ENCODE data around the gene EML2.
"Not testable (repeated sequence)": the region's sequence is repeated elsewhere in the genome, so short reads cannot be mapped to it uniquely, and the experiment has no call there.

Gene EML2

DNA sequence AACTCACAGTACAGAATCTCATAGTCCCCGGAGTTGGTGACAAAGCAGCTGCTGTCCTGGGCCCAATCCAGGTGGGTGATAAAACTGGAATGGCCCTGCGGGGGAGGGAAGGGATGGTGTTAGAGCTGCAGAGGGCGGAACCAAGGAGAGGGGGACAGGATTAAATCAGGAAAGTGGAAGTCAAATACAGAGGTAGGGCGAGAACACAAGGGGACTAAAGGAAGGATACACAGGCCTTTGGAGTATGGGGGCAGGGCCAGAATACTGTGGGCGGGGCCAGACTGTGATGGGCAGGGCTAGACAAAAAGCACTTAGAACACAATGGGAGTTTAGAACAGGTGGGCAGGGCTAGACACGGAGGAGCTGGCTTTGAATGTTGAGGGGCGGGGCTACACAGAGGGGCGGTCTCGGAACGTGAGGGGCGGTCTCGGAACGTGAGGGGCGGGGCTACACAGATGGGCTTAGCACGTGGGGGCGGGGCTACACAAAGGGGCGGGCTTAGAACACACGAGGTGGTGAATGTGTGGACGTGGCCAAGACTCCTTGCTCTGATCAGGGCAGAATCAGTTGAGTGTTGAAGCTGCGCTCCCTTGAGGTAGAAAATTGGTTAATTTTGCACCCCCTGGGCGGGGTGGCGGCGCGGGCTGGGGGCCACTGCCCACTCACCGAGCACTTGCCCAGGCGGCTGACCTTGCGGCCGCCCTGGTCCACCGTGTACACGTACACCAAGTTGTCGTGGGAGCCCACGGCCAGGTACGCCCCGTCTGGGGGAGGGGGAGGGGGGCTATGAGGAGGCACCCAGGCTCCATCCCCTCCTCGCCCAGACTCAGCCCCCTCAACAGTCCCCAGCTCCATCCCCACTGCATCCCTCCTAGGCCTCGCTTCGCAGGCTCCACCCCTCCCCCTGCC lies 23.1 kb downstream of the EML2 start:
- peak in 3 of 4 experiments; percentile 20 to 48 (median 43) for DNase-seq

DNA sequence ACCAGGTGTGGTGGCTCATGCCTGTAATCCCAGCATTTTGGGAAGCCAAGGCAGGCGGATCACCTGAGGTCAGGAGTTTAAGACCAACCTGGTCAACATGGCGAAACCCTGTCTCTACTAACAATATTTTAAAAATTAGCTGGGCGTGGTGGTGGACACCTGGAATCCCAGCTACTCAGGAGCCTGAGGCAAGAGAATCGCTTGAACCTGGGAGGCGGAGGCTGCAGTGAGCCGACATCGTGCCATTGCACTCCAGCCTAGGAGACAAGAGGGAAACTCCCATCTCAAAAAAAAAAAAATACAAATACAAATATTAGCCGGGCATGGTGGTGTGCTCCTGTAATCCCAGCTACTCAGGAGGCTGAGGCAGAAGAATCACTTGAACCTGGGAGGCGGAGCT lies 24.1 kb downstream of the EML2 start:
- DNase-seq, result not testable (repeated sequence)

DNA sequence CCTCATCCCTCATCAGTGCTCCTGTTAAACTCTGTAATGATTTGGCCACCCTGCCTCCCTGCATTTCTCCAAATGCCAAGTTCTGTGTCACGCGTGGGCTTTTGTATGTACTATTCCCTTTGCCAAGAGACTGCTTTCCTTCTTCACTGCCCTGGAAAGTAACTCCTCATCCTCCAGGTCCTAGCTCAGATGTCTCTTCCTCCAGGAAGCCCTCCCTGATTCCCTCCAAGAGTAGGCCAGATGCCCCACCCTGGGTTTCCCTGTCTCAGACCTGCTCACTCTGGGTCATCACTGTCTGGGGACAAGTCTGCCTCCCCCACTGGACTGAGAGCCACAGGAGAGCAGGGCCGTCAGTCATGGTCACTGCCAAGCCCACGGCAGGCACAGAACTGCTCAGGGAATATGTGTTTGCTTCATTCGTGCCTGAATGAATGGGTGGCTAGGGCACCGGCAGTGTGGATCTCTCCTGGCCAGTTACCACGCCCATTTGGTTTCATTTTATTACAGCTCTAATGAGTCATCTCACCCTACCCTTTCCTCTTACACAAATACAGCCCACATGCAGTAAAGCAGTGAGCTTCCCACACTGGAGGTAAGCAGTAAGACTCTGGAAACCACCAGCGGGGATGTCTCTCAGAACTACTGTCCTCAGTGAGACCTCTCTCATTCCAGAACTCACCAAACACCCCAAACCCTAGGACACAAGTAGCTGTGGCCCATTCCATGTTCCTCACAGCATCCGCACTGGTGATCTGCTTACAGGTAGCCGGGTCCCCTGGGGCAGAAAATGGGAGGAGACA lies 25.1 kb downstream of the EML2 start:
- DNase-seq, result no peak

DNA sequence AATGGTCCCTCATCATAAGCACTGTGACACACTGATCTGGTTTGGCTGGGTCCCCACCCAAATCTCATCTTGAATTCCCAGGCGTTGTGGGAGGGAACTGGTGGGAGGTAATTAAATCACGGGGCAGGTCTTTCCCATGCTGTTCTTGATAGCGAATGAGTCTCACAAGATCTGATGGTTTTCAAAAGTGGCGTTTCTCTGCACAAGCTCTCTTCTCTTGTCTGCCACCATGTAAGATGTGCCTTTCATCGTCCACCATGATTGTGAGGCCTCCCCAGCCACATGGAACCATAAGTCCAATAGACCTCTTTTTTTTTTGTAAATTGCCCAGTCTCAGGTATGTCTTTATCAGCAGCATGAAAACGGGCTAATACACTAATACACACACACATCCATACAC lies 30.2 kb downstream of the EML2 start:
- DNase-seq, result no peak

DNA sequence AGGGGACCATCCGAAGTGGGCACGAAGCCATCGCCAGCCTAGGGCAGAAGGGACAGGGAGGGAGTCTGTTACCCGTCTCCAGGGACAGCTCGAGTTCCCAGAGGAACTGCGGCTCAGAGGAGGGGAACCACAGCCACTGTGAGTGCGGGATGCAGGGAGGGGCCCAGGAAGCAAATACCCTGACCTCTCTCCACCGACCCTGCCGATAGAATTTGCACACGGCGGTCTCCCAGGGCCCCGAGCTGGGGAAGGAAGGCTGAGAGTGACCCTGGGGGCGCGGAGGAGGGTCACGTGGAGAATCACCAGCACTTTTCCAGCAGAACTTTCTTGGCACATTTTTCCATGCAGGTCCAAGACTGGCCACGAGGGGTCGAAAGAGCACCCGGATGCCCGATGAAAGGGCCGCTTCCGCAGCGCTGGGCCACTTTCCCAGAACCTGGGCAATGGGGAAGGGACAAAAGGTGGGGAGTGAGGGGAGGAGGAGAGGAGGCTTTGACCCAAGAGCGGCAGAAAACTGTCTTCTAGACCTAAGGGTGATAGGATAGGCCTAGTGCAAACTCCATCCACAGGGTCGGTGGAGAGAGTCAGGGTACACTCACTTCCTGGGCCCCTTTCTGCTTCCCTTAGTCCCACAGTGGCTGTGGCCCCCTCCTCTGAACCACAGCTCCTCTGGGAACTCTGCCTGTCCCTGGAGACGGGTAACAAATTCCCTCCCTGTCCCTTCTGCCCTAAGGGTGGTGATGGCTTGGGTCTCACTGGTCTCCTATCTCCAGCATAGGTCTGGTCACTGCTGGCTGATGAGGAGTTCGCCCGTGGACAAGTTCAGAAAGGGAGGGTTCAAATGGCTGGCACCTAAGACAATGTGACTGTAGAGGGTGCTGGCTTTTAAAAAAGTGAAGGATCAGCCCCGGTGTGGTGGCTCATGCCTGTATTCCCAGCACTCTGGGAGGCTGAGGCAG lies 31.8 kb downstream of the EML2 start:
- DNase-seq, result peak in 3 of 4 experiments; percentile 10 to 26 (median 15)

DNA sequence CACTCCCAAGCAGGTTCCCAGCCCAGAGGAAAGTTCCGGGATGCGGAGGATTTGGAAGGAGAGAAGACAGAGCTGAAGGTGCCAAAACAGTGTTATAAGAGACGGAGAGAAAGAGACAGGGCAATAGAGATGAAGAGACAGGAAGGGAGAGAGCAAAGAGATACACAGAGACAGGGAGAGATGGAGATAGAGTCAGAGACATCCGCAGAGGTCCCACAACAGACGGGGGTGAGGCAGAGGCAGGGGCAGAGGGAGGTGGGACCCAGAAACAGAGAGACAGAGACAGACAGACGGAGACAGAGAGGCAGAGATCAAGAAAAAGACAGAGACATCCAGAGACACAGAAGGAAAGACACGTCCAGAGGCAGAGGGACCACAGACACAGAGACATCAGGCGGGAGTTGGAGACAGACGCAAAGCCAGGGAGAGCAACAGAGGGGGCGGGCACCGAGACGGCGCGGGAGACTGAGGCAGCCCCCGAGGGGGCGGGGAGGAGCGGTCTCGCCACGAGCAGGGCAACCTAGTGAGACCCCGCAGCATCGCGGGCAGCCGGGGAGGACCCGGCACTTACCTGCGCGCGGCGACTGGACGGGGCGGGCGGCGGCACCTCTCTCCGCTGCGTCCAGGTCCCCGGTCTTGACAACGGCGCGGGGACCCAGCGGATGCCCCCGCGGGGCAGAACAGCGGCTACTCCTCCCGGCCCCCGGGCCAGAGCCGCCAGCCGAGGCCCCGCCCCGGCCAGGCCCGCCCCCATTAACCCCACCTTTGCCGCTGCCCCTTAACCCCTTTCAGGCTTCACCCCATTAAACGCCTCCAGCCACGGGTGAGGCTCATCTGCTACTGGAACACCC lies 37.4 kb downstream of the EML2 start, which contains the start of gene GPR4:
GPR4 (minus strand) TSS at position 689 of the 851 bp plus-strand sequence. CDS start 10,346 bp downstream, outside the sequence.
- DNase-seq, result no peak

DNA sequence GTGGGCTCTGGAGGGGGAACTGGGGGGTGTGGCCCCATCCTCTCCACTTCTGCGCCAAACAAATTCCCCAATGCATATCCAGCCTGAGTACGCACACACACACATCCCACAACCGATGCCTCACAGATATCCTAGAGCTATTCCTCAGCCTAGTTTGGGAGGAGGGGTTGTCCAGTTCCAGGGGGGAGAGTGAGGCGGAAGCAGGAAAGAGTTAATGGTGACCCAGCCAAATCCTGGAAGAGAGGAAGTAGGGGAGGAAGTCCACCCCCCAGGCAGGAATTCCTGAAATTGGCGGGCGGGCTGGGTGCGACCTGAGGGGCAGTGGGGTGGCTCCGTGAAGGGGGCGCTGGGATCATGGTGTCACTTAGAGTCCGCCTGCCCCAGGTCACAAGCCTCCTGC lies 38.1 kb downstream of the EML2 start:
- no peak for DNase-seq

DNA sequence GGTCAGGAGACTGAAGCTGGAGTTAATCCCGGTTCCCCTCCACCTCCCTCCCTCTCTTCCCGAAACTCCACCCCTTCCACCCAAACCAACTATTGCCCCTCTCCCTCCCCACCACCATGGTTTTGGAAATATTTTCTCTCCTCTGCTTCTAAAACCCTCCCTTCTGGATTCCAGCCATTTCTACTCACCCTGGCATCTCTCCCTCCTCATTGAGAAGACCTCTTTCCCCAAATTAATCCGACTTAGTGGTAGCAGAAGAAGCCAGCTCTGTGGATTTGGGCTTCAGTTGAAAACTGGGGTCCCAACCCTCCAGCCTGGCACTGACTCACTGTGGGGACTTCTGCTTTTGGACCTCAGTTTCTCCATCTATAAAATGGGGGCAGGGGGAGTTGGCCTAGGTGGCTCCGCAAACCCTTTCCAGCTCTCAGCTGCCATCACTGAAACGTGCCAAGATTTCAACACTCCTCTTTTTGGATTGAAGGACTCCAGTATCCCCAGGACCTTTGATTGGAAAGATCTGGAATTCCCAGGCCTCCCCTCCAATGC lies 38.8 kb downstream of the EML2 start:
- no peak for DNase-seq

DNA sequence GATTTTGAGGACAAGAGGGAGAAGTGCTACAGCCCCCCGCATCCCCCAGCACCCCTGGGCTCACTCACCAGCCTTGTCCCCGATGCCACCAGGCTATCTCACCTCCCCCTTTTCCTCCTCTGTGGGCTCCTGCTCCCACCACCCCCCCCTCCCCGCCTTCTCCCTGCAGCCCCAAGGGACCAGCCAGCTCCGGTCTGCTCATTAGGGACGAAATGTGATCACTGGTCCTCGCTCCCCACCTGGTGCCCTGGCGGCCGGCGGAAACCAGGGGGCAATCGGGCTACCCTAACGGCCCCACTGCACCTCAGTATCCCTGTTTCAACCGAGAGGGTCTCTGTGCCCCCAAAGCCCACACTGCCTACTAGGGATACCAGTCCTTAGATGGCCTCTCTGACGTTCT lies 39.9 kb downstream of the EML2 start:
- no peak for DNase-seq

DNA sequence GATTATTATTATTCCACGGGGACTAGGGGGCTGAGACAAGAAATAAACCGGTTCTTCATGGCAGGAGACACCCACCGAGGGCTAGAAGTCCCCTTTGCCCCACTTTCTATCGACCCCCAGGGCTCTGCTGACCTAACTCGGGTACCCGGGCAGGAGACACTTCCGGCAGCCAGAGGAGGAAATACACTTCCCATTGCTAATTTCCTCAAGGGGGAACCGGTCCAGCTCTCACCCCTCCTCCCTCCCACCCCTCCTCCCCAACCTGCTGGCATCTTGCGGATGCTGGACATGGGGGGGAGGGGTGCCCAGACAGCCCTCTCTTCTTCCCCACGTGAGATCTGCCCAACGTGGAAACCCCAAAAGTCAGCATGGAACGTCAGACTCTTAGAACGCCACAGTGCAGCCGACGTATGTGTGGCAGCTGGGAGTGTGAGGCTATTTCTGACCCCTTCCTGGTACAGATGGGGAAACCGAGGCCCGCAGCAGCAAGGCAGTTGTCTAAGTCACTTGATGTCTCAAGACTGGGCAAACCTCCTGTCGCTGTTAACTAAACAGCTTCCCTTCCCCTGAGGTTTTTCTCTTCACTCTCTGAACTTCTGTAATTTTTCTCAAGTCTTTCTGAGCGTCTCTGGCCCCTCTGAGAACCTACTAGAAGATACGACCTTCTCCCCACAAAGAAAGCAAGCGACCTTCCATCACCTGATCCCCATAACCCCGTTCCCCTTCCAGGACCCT lies 40.8 kb downstream of the EML2 start:
- no peak for DNase-seq

DNA sequence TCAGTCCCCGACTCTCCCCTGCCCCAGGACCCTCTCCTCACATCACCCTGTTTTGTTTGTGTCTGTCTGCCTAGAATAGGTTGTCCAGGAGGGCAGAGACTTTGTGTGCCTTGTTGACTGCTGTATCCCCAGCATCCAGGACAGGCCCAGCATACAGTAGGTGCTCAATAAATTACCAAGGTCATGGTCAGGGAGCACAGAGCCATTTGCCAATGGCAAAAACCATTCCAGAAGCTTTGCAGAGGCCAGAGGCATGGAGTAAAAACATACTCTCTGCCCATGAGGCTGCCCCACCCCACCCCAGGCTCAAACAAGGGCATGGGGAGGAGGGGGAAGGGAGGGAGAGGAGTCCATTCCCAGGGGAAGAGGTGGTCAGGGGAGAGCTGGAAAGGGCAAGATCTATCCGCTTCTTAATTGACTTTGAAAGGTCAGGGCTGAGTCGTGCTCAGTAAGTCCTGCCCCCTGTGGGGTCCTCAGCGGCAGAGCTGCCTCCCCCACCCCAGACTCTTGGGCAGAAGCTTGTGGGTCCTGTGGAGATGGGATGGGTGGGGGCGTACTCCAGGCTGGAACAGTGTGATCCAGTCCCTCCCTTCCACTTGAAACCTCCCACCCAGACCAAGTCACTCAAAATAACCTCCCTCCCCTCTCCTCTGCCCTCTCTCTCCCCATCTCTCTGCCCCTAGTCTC lies 41.6 kb downstream of the EML2 start:
- no peak for DNase-seq

DNA sequence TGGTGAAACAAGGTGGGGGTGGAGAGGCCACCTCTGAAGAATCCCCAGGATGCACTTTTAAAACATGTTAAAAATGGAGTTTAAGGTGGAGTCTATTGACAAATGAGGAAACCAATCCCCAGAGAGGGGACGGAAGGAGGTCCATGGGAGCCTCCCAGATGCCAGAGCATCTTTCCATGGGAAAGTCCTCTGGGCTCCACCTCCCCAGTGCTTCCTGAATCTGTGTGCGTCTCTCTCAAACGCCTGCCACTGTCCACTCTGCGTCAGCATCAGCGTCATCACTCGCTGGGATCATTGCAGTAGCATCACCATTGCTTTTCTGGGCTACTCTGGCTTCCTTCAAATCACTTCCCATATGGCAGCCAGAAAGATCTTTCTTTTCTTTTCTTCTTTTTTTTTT lies 43.4 kb downstream of the EML2 start:
- DNase-seq, result no peak

DNA sequence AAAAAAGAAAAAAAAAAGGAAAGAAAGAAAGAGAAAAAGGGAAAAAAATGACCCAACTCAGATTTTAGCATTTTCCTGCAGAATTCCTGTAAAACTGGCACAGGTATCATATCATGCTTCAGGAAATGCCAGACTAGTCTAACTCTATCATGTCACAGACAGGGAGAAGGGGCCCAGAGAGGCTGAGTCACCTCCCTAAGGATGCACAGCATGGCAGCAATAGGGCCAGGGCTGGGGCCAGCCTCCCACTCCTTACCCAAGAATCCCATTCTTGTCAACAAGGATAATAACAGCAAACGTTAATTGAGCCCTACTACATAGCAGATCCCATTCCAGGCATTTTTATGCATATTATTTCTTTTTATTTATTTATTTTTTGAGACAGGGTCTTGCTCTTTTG lies 45.7 kb downstream of the EML2 start:
- DNase-seq, result no peak

DNA sequence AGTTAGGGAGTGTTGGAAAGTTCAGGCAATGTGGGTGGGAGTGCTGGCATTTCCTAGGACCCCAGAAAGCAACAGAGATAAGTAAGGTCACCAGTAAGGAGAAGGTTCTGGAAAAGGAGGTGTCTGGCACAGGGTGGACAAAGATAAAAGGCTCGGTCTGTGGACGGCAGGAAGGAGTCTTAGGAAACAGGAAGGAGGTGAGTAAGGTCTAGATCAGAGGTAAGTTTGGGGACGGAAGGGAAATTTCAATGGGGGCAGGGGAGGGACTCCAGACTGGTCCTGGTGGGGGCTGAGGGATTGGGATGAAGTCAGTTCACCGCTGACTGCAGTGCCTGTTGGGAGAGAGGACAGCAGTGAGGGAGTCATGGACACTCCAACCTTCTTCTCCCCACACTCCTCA lies 46.8 kb downstream of the EML2 start:
- DNase-seq, result no peak

DNA sequence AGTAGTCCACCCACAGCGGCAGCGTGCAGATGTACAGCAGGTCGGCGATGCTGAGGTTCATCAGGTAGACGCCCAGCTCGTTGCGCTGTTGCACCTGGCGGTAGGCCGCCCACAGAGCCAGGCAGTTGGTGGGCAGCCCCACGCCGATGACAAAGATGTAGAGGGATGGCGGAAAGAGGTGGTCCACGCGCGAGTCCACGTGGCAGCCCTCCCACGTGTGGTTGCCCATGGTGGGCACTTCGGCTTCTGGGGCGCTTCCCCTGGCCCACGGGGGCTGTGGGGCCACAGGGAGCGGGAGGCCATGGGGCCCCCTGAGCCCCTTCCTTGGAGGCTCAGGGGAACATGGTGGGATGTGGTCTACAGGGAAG lies 47.6 kb downstream of the EML2 start:
- DNase-seq, result no peak

DNA sequence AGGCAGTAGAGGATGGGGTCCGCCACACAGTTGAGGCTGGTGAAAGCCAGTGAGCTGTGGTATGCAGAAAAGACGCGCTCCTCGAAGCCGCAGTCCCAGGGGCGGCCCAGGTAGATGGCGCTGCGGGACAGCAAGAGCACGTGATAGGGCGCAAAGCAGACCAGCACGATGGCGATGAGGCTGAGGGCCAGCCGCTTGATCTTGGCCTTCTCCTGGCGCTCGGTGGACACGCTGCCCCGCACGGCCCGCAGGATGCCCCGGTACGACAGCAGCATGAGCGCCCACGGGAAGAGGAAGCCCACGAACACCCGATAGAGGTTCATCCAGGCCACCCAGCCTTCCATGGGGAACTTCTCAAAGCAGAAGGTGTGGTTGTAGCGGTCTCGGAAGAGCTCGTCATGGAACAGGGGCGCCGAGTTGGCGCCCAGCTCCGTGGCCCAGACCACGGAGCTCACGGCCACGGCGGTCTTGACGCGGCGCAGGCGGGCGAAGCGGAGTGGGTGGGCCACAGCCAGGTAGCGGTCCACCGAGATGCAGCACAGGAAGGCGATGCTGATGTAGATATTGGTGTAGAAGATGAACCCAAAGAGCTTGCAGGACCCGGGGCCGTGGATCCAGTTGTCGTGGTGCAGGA lies 48.1 kb downstream of the EML2 start:
- DNase-seq, result peak in 2 of 4 experiments; percentile 13 to 25

DNA sequence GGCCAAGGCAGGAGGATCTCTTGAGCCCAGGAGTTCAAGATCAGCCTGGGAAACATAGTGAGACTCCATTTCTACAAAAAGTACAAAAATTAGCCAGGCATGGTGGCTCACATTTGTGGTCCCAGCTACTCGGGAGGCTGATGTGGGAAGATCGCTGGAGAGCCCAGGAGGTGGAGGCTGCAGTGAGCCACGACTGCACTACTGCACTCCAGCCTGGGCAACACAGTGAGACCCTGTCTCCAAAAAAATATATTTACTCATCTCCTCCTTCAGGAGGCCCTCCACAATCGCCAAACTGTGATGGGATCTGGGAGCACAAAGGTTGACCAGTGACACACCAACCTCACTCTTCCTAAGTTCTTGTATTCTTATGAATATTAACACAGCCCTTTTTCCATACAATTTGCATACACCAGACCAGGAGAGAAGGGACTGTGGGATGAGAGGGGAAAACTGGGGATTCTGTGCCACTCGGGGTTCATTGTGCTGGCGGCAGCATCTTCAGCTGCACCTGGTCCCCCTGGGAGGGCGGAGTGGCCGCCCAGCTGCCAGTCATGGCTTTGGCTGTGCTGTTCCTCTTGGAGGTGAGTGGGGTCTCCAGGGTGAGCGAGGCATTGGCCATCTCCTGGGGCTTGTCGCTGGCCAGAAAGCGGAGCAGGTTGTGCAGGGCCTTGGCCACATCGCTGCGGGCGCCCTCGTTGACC lies 48.7 kb downstream of the EML2 start:
- DNase-seq, result no peak

DNA sequence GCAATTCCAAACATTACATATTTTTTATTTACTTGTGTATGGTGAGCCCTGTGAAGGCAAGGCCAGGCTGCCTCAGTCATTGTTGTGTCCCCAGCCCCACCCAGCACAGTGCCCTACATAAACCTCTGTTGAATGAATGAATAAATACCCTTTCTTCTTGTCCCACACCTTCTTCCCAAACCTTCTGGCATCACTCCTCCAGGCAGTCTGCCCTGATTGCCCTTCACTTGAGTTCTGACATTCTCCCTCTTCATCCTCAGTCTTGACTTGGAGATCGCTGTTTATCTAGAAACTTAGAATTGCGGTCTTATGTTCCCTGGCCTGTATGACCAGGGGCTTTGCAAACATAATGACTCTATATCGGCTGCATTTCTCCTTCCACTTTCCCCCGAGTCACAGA lies 49.4 kb downstream of the EML2 start:
- DNase-seq, result no peak

DNA sequence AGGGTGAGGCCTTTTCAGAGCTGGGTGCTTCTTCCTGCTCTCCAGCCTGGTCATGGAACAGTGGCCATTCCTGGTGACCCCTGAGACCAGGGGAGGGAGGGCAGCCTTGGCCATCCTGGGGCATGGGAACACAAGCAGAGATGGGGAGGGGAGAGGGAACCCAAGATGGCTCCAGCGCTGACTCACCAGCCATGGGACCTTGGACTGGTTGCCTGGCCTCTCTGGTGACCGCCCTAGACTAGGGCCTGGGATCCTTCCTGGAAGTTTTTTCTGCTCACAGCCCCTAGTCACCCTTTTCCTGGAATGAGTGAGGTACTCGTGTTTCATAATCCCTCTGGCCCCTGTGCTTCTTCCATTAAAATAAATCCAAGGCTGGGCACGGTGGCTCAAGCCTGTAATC lies 51.3 kb downstream of the EML2 start:
- no peak for DNase-seq

Data from activated naive CD4-positive, alpha-beta T cell (primary cell).